IPS DF 4.7 (cell line): Measurements from ENCODE around the gene EIPR1.

ENCODE experiments used
- DNase-seq: peaks from one replicate; pipeline ENCODE4 v3.0.0-alpha.2; 2013; ENCODE audit warnings: low spot score; ENCODE audit errors: extremely low read depth

EIPR1 gene

DNA sequence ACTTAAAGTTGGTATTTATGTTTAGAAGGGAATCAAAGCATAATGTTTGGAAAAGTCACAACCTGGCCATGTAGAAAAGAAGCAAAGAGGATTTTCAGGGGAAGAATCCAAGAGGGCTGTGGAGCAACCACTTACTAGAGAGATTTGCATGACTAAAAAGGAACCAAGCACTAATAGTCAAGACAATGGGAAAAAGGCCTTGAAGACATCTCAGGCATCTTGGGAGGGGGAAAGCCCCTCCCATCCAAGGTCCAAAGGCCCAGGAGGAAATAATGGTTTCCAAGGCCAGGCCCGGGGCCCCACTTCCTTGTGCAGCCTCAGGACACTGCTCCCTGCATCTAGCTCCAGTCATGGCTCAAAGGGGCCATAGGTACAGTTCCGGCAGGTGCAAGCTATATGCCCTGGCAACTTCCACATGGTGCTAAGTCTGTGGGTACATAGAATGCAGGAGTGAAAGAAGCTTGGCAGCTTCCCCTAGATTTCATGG, 128.1 kb downstream of the EIPR1 start:
- no peak for DNase-seq

- DNase-seq: no peak
These were observed 128.7 kb downstream of the EIPR1 start for GRCh38 chr2:3248754-3249475.

DNA sequence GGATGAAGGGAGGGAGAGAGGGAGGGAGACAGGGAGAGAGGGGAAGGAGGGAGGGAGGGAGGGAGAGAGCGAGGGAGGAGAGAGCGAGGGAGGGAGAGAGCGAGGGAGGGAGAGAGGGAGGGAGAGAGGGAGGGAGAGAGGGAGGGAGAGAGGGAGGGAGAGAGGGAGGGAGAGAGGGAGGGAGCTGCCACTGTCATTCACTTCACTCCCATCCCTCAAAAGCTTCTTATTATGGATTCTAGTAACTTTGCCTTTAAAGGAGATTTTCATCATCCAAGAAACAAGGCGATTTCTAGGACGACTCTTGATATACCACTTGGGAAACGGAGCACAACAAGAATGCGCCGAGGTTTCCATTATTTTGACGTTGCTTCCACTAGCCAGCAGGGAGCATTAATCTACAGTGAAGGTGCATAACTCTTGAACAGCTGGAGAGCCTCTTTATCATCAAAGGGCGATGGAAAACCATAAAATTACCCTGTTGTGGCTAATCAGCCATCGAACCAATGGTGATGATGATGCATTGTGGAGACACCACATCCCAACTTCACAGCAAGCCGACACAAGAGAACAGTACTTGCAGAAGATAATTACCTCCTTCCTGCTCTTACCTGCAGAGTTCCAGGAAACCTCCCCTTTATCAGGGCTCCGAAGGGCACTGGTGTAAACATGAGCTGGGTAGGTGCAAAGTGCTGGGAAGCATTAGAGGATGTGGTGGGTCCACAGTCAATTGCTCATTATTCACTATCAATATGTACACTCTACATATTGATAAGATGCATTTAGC, 130.5 kb downstream of the EIPR1 start:
- no peak for DNase-seq

- DNase-seq: no peak
These were observed 131.2 kb downstream of the EIPR1 start for GRCh38 chr2:3246406-3246805.

DNA sequence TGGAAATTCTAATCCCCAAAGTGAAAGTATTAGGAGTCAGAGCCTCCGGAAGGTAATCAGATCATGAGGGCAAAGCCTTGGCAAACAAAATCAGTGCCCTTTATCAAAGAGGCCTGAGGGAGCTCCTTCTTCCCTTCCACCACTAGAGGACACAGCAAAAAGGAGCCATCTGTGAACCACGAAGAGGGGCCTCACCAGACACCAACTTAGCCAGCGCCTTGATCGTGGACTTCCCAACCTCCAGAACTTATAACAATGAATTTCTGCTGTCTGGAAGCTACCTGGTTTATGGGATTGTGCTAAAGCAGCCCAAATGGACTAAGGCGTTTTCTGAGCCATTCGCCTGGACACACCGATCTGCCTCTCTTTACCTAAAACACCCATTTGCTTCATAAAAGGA, 133.1 kb downstream of the EIPR1 start:
- no peak for DNase-seq

- no peak for DNase-seq
These were observed 133.8 kb downstream of the EIPR1 start for GRCh38 chr2:3243804-3244203.

DNA sequence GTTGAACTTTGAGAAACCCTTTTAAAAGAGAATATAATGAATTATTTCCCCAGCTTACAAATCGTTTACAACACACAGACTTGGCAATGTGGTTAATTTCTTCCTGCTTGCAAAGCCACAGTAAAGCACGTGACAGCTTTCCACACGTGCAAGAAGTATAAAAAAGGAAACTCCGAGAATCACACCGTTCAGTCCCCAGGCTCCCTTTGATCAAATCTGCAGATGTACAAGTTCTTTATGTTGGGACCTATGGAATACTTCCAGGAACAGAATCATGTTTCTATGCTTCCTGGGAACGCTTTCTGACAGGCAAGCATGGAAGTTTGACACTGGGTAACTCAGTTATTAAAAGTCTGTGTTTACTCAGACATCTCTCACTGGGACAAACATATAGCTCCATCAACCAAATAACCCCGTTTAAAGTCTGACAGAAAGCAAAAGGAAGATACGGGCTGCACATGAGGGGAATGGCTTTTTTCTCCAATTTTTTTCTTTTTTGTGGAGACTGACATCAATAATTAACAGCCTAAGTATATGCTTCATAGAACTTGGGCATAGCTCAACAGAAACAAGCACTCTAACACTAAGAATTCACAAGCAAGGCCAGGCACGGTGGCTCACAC, 134.8 kb downstream of the EIPR1 start:
- DNase-seq: no peak

- no peak for DNase-seq
These were observed 135.5 kb downstream of the EIPR1 start for GRCh38 chr2:3241971-3242746.

DNA sequence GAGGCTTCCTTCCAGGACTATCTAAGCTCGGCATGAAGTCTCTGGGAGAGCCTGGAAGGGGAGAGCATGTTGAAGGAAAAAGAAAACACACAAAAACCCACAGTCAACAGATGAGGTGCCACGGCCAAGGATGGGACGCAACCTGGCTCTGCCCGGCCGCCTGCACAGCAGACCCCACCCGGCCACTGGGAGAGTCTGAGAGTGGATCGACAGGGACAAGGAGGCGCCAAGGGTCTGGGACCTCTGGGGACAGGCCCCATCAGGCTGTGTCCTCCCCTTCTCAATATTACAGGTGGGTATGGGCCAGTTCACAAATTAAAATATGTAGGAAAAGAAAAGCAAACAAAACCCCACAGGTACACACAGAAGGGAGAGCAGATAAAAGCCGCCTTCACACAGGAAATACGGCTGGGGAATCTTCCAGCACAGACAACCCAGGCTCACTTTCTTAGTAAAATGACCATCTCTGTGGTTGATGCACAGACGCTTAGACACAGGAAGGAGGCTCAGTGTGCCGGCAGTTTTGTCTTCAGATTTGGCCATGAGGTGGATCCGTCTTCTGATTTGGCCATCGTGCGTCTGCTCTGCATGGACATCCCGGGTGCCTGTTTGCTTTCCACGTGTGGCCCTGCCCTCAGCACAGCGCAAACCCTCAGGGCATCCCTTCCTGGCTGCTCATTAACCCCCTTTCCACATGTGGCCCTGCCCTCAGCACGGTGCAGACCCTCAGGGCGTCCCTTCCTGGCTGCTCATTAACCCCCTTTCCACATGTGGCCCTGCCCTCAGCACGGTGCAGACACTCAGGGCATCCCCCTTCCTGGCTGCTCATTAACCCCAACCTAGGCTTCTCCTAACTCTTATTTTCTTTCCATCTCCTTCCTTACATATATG, 138.4 kb downstream of the EIPR1 start:
- DNase-seq: no peak

- no peak for DNase-seq
These were observed 141.1 kb downstream of the EIPR1 start for GRCh38 chr2:3236300-3237045.

- no peak for DNase-seq
These were observed 143.7 kb downstream of the EIPR1 start for GRCh38 chr2:3233877-3234276.

- DNase-seq: no peak
These were observed 148.4 kb downstream of the EIPR1 start for GRCh38 chr2:3229221-3229620.

DNA sequence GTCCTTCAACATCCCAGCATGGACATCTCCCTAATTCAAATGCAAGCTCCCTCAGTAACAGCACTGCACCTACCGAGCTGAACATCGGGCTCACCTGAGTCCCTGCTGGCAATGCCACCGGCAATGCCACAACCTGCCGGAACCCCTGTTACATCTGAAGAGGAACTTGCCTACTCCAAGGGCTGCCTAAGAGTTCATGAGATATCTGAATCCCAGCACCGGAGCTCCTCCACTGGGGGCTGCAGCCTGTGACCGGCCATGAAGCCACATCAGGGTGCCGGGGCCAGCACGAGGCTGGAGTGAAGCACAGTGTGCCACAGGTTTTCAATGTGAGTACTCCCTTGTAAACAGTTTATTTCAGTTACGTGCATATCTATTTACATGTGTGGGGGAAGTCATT, 152.9 kb downstream of the EIPR1 start:
- DNase-seq: no peak

DNA sequence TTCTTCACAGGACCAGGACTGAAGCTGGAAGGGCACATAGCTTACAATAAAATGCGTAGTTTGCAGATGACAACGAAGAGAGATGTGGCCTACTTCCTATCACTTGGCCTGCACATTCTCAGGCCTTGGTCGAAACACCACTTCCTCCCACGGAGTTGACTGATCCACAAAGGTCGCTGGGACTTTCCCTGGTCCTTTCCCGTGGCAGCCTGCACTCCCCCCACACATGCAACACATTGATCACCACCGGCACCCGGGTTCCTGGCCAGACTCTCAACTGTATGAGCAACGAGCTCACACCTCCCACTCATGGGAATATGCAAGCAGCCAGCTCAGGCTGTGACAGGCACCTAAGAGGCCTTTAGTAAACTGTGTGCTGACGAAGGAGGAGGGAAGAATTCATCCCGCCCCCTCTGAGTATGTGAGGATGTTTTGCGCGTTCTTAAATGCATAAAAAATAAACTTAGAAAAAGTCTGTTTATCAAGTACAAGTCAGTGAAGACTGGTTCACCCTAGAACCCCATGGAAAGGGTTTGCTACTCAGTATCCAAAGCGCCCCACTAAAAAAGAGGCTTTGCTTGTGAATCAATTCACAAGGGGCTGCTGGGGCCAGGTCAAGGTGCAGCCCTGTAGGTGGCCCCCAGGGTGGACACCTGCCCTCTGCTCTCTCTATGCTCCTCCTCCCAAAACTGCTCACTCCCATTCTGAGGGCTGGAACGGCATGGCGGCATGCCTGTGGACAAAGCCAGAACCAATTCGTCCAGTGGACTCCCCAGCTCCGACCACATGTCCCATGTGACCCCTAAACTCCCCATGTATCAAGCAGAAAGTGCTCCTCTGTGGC, 154.3 kb downstream of the EIPR1 start:
- DNase-seq: no peak

DNA sequence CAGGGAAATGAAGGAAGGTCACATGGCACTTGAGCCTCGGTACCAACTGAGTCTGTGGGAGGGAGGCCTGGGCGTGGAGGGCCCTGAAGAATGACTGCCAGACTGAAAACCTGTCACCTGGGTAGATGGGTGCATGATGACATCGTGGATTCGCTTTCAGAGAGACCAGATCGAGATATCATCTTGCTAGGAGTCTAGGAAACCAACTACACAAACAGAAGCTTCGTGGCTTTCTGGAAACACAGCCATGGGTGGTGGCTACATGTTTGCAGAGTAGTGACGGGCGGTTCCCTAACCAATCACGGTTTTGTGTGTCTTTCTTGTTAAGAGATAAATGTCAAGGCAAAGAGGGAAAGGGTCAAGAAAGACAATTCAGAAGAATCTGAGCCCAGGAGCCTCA, 155.0 kb downstream of the EIPR1 start:
- DNase-seq: no peak

DNA sequence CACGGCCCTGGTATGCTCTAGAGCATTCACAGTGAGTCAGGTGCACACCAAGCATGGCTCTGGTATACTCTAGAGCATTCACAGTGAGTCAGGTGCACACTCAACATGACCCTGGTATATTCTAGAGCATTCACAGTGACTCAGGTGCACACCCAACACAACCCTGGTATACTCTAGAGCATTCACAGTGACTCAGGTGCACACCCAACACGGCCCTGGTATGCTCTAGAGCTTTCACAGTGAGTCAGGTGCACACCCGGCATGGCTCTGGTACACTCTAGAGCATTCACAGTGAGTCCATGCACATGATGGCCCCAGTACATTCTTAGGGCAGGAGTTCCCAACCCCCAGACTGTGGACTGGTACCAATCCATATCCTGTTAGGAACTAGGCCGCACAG, 158.1 kb downstream of the EIPR1 start:
- DNase-seq: no peak

DNA sequence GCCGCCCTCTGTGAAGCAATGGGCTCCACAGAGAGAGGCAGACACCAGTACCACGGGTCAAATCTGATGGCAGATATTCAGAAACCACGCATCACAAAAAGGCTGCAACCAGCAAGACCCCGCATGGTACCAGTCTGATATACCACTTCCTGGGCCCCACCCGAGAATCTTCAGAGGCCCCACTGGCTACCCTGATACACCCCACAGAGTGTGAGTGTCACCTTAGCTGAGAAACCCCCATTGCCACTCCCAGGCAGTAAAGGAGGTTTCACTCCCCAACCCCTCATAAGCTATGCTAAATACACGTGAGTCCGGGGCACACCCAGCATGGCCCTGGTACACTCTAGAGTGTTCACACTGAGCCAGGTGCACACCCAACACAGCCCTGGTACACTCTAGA, 160.0 kb downstream of the EIPR1 start:
- no peak for DNase-seq

- DNase-seq: no peak
These were observed 160.7 kb downstream of the EIPR1 start for GRCh38 chr2:3216841-3217495.
